NCI-H510A (cell line): ENCODE data around the gene SRCAP.

Experiments used
- DNase-seq: peaks from one replicate; lab custom pipeline; 2025; lab: John Stamatoyannopoulos, UW

The SRCAP gene

DNA sequence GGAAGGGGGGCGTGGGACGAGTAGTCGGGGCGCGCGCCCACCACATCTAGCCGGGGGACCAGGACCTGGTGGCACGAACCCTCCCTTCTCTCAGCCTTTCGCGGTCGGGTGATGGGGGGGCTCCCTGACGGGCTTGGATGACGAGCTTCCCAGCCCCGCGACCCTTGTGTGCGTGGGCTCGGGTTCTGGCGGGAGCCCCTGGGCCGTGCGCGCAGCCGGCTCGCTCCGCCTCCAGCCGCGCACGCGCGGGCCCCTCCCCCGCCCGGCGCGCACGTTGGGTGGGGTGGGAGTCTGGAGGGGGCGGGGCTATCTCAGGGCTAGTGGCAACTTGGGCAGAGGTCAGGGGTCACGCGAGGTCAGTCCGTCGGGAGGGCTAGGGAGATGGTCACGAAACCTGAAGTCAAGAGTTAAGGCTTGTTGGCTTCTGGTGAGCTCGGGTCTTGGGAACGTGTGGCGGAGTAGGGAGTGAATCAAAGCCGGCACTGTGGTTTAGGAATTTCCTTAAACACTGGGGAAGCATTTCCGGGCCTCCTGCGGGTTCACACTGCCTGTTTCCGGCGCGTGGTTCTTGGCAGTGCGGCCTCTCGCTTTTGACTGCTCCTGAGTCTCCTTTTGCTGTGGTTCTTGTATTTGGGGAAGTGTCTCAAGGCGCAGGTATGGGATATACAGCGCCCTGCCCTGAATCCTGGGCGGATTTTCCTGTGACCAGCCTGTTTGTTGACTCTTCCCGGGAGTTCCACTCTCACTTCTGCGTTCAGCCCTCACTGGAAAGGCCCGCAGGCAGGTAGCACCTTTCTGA lies at the start of gene SRCAP:
SRCAP (plus strand) TSS at position 356 of the 799 bp plus-strand sequence. CDS start 1,654 bp downstream, outside the sequence.
- peak; percentile 87 for DNase-seq

DNA sequence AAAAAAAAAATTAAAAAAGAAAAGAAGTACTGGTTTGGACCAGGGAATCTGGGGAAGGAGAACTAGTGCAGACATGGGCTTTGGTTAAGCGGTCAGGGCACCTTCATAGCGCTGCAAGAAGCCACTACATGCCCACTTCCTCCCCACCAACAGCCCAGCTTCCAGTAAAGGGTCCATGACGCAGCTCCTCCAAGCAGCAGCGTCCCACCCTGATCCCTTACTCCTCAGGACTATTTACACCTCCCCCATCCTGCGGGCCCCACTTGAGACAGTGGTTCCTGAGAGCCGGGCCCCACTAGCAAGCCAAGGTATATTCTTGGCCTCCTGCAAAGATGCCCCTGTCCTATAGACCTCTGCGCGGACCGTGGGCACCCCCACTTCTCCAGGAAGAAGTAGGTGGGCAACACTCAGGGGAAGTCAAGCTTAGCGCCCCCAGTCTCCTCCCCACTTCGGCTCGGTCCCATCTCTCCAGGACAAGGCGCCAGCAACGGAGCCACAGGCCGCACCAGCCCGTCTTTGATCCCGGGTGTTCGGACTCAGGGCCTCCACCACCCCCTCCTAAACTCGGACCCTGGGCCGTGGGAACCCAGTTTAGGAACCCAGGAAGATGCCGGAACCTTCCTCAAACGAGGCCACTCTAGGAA lies 49.1 kb upstream of the SRCAP start:
- no peak for DNase-seq

DNA sequence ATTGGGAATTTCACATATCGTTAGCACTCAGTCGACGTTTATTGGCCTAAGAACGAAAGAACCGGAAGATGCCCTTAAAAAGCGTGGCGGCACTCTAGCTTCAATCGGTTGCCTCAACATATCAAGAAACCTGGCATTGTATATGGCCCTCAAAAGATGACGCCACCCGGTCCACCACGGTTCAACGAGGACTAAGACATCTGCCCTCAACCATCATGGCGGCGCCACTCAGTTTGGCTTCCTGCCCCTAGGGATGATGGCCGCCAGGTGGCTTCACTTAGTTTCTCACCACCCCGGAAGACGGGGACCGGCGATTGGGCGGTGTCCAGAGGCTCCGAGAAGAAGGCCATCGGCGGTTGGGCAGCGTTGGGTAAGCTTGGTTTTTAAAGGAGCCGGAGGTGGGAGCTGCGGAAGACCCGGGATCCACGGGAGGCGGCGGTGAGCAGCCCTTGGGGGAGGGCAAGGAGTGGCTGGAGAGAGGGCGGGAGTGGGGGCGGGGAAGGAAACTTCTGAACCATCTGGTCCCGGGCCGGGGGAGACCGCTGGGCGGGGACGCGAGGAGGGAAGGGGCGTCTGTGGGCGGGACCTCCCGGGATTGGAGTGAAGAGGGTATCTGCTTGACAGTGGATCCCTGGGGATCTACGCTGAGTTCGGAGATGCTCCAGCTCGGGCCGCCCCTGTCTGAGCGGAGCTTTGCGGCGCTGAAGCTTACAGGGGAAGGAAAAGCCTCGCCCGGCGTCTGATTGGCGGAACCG lies 48.4 kb upstream of the SRCAP start, which contains the start of gene PRR14:
PRR14 (plus strand) TSS at position 592 of the 755 bp plus-strand sequence. CDS start 686 bp downstream, outside the sequence.
- peak; percentile 100 for DNase-seq

DNA sequence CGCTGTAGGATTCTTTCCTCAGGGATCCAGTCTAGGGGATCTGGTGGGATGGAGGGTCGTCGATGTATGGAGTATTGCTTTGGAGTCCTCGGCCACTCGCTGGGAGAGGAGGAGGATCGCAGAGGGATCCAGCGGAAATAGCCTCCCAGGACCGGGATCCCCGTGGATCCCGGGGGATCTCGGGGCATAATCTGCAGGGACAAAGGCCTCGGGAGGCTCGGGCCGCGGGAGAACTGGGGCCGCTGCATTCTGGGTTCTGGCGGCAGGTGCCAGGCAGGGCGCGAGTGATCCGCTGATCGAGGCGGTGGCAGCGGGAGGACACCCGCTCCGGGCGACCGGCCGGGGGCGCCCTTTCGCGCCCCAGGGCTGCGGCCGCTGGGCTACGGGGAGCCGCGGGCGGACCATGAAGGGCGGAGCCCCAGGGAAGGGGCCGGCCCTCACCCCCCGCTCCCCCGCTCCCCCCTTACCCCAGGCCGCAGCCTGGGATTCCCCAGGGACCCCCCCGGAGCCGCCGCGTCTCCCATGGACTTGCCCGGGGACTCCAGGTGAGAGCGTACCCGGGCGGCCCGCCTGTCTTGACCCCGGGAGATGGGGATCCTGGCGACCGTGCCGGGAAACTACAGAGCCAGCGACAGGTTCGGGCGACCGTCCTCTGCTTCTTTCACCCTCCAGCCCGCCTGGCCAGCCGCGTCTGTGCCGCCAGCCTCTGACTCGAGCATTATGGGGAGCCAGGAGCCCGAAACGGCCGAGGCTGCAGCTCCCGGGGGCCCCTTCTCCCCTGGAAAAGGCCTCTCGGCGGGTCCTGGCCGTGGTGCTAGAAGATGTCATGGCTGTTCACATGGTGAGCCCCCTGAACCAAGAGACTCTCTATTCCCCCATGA lies 47.6 kb upstream of the SRCAP start:
- peak; percentile 70 for DNase-seq

DNA sequence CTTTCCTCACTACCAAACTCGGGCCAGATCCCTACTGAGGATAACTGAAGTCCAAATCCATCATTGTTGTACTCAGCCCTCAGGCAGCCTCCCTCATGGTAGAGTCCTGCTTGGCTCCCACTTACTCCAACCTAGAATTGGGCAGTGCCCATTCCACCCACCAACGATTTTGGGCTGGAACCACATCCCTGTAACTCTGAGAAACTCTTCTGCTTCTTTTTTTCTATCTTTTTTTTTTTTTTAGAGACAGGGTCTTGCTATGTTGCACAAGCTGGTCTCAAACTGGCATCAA lies 47.0 kb upstream of the SRCAP start:
- no peak for DNase-seq

DNA sequence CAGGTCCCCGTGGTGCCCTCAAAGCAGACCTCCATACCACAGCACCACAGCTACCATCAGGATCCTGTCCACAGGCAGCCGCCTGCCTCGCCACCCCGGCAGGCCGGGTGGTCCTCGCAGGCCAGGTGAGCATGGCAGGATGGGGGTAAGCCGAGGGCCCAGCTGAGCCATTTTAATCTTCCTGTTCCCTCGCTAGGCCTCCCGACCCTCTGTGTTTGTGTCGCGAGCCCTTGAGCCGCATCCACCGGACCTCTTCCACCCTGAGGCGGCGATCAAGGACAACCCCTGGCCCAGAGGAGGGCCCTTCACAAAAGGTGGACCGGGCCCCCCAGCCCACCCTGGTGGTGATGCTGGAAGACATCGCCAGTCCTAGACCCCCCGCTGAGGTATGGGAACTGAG lies 46.3 kb upstream of the SRCAP start:
- DNase-seq: no peak

- no peak for DNase-seq
Measured at GRCh38 chr16:30654856-30655255, 44.1 kb upstream of the SRCAP start.

DNA sequence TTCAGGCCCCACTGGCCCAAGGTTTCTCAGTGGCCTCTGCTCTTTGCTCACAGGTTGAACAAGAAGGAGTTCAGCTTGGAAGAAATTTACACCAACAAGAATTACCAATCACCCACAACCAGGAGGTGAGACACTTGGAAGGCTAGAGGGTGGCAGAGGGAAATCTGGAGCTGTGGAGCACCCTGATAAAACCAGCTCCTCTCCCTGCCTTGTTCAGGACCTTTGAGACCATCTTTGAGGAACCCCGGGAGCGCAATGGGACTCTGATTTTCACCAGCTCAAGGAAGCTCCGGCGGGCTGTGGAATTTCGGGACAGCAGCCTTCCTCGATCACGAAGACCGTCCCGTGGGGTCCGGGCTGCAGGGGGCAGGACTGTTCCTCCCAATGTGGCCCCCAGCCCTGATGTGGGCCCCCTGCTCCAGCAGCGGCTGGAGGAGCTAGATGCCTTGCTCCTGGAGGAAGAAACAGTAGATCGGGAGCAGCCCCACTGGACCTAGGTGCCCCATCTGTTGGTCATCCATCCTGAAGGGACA lies 43.1 kb upstream of the SRCAP start:
- DNase-seq: no peak

DNA sequence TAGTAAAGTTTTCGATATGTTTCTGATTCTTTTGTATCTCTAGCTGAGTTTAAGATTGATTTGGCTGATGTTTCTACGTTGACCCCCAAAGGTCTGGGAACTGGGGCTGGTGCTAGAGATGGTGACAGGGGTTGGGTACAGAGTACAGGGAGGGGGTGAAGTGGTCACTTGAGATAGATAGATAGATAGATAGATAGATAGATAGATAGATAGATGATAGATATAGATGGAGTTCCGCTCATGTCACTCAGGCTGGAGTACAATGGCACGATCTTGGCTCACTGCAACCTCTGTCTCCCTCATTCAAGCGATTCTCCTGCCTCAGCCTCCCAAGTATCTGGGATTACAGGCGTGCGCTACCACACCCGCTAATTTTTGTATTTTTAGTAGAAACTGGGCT lies 42.6 kb upstream of the SRCAP start:
- no peak for DNase-seq

DNA sequence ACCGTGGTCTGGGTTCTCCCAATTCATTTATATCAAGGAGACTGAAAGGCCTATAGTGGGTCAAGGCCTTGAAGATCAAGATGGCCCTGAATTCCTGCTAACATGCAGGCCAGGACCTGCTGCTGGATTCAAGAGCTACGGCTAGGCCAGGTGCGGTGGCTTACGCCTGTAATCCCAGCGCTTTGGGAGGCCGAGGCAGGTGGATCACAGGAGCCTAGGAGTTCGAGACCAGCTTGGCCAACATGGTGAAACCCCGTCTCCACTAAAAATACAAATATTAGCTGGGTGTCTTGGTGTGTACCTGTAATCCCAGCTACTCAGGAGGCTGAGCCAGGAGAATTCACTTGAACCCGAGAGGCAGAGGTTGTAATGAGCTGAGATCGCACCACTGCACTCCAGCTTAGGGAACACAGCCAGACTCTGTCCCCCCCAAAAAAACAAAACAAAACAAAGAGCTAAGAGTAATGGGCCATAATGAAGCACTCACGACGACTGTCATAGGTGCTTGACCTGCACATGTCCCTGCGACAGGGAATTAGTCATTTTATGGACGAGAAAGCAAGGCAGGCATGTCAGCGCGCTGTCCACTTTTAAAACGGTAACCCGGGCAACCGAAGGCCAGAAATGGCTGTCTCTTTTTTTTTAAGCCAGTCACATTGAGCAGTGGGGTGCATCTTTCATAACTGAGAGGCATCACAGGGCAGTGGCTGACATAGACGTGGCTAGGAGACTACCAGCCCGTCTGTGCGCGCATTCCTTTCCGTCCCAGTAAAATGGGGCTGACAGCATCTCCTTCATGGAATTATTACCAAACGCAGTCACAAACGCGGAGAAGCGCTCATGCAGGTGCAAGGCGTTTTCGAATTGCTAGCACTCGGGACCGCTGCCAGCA lies 41.8 kb upstream of the SRCAP start:
- DNase-seq: peak; percentile 62

DNA sequence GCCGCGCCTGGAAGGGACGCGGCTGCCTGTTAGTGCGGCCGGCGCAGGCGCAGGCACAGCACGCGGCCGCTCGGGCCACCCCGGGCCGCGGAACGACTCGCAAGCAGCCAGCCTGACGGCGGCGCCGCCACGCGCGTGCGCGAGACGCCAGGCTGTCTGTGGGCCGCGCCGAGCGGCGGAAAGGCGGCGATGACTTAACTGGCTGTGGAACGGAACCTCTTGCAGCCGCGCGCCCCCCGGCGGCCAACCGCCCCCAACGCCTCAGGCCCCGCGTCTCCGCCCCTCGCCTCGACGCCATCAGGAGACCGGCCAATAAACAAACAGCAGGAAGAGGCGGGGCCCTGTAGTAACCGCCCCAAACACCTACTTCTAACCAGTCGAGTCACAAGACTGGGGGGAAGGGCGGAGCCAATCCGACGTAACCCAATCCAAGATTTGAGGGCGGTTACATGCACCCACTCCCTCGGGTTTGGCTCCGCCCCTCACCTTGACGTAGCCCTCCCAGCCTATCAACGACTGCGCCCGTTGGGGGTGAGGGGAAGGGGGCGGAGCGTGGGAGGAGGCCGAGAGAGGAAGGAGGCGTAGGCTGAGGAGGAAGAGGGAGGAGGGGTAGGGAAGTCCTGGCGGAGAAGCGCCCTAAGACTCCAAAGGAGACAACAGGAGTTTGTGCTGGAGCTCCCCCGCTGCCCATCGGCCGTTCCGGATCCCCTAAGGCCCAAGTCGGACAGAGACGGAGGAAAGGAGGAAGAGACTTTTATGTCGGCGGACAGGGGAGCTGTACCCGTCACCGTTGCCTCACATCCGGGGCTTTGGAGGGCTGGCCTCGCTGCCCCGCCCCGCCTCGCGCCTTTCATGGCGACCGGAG lies 40.9 kb upstream of the SRCAP start, which contains the start of gene FBRS:
FBRS (plus strand) TSS at position 566 of the 865 bp plus-strand sequence. CDS start 1,088 bp downstream, outside the sequence.
- DNase-seq: peak; percentile 99

GRCh38 chr16:30658731-30659506 lies 40.1 kb upstream of the SRCAP start:
- peak; percentile 93 for DNase-seq

- no peak for DNase-seq
Measured at GRCh38 chr16:30659507-30660423, 39.2 kb upstream of the SRCAP start.

- DNase-seq: no peak
Measured at GRCh38 chr16:30660424-30661261, 38.3 kb upstream of the SRCAP start.

GRCh38 chr16:30662449-30662848 lies 36.5 kb upstream of the SRCAP start:
- no peak for DNase-seq

- no peak for DNase-seq
Measured at GRCh38 chr16:30663038-30663437, 35.9 kb upstream of the SRCAP start.

GRCh38 chr16:30663820-30664219 lies 35.2 kb upstream of the SRCAP start:
- DNase-seq: no peak
